Breast epithelium (tissue), 4 donors: Measurements from ENCODE around the gene THBS1. TPM values are rescaled to one million over a fixed set of nuclear protein-coding genes. Genes with fewer than 3 reads are reported as not detected.

Experiments used
- DNase-seq, 2 donors: peaks; one replicate each; pipeline ENCODE4 v3.0.0-alpha.2; 2019; ENCODE audit warnings: low spot score in 2 of 2
- H3K27ac ChIP-seq, 2 donors: fragments of 200-600 bp; sonication (generic) in 1 of 2; one replicate each; pipeline ENCODE4 v1.5.1; 2016 to 2019; ENCODE audit warnings: mild to moderate bottlenecking in 1 of 2
- H3K27me3 ChIP-seq, 2 donors: fragments of 200-600 bp; sonication (generic) in 1 of 2; one replicate each; pipeline versions ENCODE4 v1.5.1 to v1.6.0; 2017 to 2019; ENCODE audit warnings: control low read depth in 1 of 2, mild to moderate bottlenecking in 1 of 2
- H3K36me3 ChIP-seq: fragments of 200-600 bp; one replicate; pipeline ENCODE4 v1.5.1; 2019
- H3K4me1 ChIP-seq, 2 donors: fragments of 200-600 bp; sonication (generic); one replicate each; pipeline ENCODE4 v1.5.1; 2016 to 2019; ENCODE audit warnings: control low read depth in 1 of 2
- H3K4me3 ChIP-seq, 3 donors: fragments of 200-600 bp; sonication (generic); 1 replicate in 2 of 3; 2 replicates in 1 of 3; pipeline ENCODE4 v1.5.1; 2016 to 2019; ENCODE audit warnings: mild to moderate bottlenecking in 3 of 3, moderate library complexity in 2 of 3
- H3K9me3 ChIP-seq, 2 donors: fragments of 200-600 bp; sonication (generic) in 1 of 2; one replicate each; pipeline ENCODE4 v1.5.1; 2016 to 2019; ENCODE audit warnings: control low read depth in 1 of 2
- POLR2A ChIP-seq: fragments of 450-650 bp; IDR thresholded peaks from one replicate; pipeline ENCODE4 v1.6.1; 2016; ENCODE audit warnings: antibody characterized with exemption, mild to moderate bottlenecking, moderate library complexity
- POLR2AphosphoS5 ChIP-seq, 3 donors: sonication (generic); formaldehyde crosslinking; IDR thresholded peaks; one replicate each; pipeline ENCODE4 v1.6.1; 2017; ENCODE audit warnings: antibody characterized with exemption in 3 of 3
- intact Hi-C: fragments of 100-400 bp; cut with DNase I; formaldehyde crosslinking; loops from one replicate; pipeline ENCODE4 v1.15.1; 2023; ENCODE audit warnings: low total_unique reads
- total RNA-seq, 3 donors: library from RNA; depleted of rRNA; stranded (reverse); fragments of >200 nt; gene quantifications; one replicate each; pipeline ENCODE4 v1.1.0, GENCODE V29; 2016
- TF ChIP-seq, protein P1 (sequence below), 3 donors: fragments of 450-650 bp; IDR thresholded peaks; one replicate each; pipeline ENCODE4 v1.5.1; 2016 to 2017; ENCODE audit warnings: antibody characterized with exemption in 3 of 3, mild to moderate bottlenecking in 3 of 3, moderate library complexity in 3 of 3

Gene THBS1
- total RNA-seq, 3 donors from 2014 or later = 106 to 623 (median 386) TPM

GRCh38 chr15:39624806-39625205 is 43.9 kb downstream of the THBS1 start:
- Histone ChIP-seq H3K27me3 (no peaks in the 10 kb centered on the region), H3K27ac (peak overlapping the region; percentile 87 to 88), H3K4me3 (no peak overlapping the region), H3K36me3 (no peaks in the 10 kb centered on the region), H3K4me1 (peaks cover 0 to 5% of the 10 kb centered on the region in 2 donors), H3K9me3 (no peaks in the 10 kb centered on the region)
- intact Hi-C loops = no loop called here
- no peak for TF ChIP-seq POLR2A
- TF ChIP-seq, protein P1, sequence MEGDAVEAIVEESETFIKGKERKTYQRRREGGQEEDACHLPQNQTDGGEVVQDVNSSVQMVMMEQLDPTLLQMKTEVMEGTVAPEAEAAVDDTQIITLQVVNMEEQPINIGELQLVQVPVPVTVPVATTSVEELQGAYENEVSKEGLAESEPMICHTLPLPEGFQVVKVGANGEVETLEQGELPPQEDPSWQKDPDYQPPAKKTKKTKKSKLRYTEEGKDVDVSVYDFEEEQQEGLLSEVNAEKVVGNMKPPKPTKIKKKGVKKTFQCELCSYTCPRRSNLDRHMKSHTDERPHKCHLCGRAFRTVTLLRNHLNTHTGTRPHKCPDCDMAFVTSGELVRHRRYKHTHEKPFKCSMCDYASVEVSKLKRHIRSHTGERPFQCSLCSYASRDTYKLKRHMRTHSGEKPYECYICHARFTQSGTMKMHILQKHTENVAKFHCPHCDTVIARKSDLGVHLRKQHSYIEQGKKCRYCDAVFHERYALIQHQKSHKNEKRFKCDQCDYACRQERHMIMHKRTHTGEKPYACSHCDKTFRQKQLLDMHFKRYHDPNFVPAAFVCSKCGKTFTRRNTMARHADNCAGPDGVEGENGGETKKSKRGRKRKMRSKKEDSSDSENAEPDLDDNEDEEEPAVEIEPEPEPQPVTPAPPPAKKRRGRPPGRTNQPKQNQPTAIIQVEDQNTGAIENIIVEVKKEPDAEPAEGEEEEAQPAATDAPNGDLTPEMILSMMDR (IDR thresholded peaks at IDR 0.05) = peak in 1 of 3 donors; percentile 21
- TF ChIP-seq POLR2AphosphoS5 (IDR thresholded peaks at IDR 0.05) = peak in 2 of 3 donors; percentile 19 to 44
- DNase-seq = peak; percentile 60 to 69

DNA sequence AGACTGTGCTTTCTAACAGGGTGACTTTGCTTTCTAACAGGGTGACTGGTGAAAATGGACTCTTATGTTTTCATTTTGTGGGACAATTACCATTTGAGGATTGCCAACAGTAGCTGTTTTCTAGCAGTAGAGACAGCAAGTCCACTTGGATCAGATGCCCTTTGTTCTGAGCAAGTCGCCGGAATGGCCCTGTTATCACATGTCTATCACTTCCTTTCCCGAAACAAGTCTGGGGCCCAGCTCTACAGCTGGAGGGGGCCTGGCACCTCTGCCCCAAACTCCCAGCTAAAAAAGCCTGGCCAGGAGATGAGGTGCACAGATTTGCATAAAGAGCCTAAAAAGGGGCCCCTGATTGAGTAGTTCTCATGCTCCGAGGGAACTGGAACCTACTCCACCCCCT is 44.6 kb downstream of the THBS1 start:
- Histone ChIP-seq H3K9me3 (no peaks in the 10 kb centered on the region), H3K27ac (peak overlapping the region; percentile 87 to 88), H3K27me3 (no peaks in the 10 kb centered on the region), H3K4me1 (peaks cover 0 to 5% of the 10 kb centered on the region in 2 donors), H3K36me3 (no peaks in the 10 kb centered on the region), H3K4me3 (no peak overlapping the region)
- intact Hi-C loops = no loop called here
- TF ChIP-seq POLR2A = no peak
- TF ChIP-seq, protein P1 (IDR thresholded peaks at IDR 0.05) = no peak
- no peak for TF ChIP-seq POLR2AphosphoS5 (IDR thresholded peaks at IDR 0.05)
- DNase-seq = no peak

GRCh38 chr15:39625856-39626255 is 45.0 kb downstream of the THBS1 start:
- Histone ChIP-seq H3K27ac (no peak overlapping the region), H3K36me3 (no peaks in the 10 kb centered on the region), H3K27me3 (no peaks in the 10 kb centered on the region), H3K4me3 (no peak overlapping the region), H3K4me1 (peaks cover 0 to 5% of the 10 kb centered on the region in 2 donors), H3K9me3 (no peaks in the 10 kb centered on the region)
- intact Hi-C loops = no loop called here
- no peak for DNase-seq
- TF ChIP-seq POLR2AphosphoS5 (IDR thresholded peaks at IDR 0.05) = no peak

GRCh38 chr15:39627451-39628143 is 46.7 kb downstream of the THBS1 start:
- H3K27ac ChIP-seq = no peak overlapping the region

DNA sequence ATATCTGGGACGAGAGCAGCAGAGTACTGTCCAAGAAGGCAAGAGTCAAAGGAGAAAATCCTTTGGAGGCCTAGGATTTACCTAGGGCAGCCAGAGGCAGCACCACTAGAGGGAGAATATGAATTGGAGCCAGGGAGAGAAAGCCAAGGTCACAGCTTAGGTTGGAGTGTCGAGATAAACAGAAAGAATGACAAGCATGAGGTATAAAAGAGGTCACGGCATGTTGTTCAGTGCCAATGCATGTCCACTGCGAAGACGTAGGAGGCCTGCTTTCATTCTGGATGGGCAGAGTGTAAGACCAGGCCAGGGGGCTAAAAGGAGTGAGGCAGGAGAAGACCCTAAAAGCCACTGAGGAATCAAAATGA is 47.2 kb downstream of the THBS1 start:
- no peak overlapping the region for H3K4me3 ChIP-seq
- H3K27ac ChIP-seq = peak overlapping the region in 1 of 2 donors; percentile 54
- no peaks in the 10 kb centered on the region for H3K36me3 ChIP-seq
- TF ChIP-seq POLR2A = no peak
- TF ChIP-seq, protein P1 (IDR thresholded peaks at IDR 0.05) = peak in 1 of 3 donors; percentile 22
- H3K4me1 ChIP-seq = peaks cover 0 to 5% of the 10 kb centered on the region in 2 donors
- DNase-seq = no peak
- intact Hi-C loops = no loop called here
- no peaks in the 10 kb centered on the region for H3K9me3 ChIP-seq
- H3K27me3 ChIP-seq = no peaks in the 10 kb centered on the region

More at GRCh38 chr15:39627451-39628143, 46.7 kb downstream of the THBS1 start:
- TF ChIP-seq POLR2AphosphoS5 (IDR thresholded peaks at IDR 0.05) (no peak), POLR2A (no peak)
- TF ChIP-seq, protein P1 (IDR thresholded peaks at IDR 0.05) = no peak
- Histone ChIP-seq H3K9me3 (no peaks in the 10 kb centered on the region), H3K27me3 (no peaks in the 10 kb centered on the region), H3K4me1 (peaks cover 0 to 5% of the 10 kb centered on the region in 2 donors), H3K4me3 (no peak overlapping the region), H3K36me3 (no peaks in the 10 kb centered on the region)
- intact Hi-C loops = no loop called here
- no peak for DNase-seq
